CD4-positive, alpha-beta T cell treated with Interleukin-21 for 1 hour (primary cell): ENCODE results near the gene MYL5.
"Not testable (repeated sequence)": the region's sequence is repeated elsewhere in the genome, so short reads cannot be mapped to it uniquely, and the experiment has no call there.

Experiments used
- DNase-seq: peaks from one replicate; pipeline ENCODE4 v3.0.0-alpha.2; 2020

The MYL5 gene

DNA sequence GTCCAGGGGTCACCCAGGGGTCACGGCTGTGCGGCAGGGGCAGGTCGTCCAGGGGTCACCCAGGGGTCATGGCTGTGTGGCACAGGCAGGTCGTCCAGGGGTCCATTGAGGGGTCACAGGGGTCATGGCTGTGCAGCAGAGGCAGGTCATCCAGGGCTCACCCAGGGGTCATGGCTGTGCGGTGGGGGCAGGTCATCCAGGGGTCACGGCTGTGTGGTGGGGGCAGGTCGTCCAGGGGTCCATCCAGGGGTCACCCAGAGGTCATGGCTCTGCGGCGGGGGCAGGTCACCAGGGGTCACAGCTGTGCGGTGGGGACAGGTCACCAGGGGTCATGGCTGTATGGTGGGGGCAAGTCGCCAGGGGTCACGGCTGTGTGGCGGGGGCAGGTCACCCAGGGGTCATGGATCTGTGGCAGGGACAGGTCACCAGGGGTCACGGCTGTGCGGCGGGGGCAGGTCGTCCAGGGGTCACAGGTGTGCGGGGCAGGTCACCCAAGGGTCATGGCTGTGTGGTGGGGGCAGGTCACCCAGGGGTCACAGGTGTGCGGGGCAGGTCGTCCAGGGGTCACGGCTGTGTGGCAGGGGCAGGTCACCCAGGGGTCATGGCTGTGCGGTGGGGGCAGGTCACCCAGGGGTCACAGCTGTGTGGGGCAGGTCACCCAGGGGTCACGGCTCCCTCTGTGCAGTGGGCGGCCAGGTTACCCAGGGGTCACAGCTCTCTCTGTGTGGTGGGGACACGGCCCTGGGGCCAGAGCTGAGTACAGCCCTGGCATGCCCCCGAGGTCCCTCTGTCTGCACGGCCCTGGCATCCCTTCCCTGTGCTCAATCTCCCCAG, 16.3 kb upstream of the MYL5 start:
- no peak for DNase-seq

DNA sequence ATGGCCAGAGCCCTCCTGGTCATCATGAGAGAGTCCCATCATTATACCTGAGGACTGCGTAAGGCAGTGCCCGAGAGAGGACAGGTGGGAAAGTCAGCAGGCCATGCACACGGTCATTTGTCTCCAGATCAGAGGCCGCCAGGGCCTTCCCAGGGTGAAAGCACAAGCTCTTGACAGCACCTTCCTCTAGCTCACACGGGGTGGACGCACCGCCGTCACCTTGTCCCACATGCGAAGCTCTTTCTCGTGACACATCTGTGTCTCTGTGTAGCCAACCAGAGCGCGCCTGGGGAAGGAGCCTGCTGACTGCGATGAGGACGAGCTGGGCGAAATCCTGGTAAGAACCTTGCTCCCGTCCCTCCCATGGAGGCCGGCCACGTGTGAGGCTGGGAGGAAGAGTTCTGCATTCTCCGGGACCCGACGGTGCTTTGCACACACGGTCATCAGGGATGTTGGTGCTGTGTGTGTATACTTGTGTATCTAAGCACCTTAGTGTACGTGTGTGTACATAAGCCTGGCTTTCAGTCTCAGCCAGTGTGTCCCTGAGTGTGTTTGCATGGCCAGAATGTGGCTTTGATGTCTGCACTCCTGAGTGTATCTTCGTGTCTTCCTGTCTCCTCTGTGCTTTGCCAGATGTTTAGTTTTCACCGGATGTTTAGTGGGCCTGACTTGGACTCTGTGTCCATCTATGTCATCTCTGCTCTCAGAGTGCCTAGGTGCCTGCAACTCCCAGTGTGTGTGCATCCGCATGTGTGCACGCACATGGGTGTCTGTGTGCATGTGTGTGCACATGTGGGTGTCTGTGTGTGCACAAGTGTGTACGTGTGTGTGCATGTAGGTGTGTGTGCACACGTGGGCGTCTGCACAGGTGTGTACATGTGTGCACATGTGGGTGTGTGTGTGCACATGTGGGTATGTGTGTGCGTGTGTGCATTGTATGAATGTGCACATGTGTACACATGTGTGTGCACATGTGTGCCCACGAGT, 15.4 kb upstream of the MYL5 start:
- DNase-seq = no peak

DNA sequence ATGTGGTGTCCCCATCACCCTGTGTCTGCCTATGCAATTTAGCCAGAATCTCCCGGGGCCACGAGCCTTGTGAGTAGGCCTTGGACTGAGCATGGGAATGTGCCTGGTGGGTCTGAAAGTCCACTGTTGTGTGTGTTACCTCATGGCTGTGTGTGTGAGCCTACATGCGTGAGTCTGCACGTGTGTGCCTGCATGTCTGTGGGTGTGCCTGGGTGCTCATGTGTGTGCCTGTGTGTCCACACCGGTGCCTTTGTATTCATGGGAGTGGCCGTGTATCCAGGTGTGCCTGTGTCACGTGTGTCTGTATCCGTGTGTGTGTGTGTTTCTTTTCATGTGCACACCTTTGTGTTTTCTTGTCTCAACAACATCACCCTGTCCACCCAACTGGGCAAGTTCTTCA, 14.5 kb upstream of the MYL5 start:
- DNase-seq = no peak

DNA sequence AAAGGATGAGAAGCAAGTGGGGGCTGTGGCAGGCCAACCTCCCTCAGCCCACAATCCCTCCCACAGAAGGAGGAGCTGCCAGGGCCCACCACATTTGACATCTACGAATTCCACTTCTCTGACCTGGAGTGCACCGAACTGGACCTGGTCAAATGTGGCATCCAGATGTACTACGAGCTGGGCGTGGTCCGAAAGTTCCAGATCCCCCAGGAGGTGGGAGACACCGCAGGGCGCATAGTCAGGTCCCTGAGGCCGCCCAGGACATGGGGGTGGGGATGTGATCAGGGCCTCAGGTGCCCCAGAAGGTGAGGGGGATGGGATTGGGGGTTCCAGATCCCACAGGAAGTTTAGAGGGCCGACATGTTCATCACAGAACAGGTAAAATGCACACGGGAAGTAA, 13.9 kb upstream of the MYL5 start:
- no peak for DNase-seq

DNA sequence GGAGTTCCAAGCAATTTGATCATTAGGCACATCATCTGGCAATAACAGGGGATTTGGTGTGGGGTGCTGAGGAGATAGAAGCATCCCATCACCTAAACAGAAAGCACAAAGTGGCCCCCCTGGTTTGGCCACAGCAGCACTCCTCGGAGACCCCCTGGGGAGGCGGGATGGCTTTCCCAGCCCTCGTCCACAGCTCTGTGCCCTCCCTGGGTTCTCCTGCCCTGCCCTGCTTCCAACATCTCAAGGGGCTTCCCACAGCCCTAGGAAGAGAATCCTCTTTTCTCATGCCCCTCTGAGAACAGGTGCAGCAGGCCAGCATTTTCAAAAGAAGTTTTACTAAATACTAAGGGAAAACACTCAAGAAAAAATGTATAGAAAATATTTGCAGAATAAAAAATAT, 13.1 kb upstream of the MYL5 start:
- DNase-seq = no peak

DNA sequence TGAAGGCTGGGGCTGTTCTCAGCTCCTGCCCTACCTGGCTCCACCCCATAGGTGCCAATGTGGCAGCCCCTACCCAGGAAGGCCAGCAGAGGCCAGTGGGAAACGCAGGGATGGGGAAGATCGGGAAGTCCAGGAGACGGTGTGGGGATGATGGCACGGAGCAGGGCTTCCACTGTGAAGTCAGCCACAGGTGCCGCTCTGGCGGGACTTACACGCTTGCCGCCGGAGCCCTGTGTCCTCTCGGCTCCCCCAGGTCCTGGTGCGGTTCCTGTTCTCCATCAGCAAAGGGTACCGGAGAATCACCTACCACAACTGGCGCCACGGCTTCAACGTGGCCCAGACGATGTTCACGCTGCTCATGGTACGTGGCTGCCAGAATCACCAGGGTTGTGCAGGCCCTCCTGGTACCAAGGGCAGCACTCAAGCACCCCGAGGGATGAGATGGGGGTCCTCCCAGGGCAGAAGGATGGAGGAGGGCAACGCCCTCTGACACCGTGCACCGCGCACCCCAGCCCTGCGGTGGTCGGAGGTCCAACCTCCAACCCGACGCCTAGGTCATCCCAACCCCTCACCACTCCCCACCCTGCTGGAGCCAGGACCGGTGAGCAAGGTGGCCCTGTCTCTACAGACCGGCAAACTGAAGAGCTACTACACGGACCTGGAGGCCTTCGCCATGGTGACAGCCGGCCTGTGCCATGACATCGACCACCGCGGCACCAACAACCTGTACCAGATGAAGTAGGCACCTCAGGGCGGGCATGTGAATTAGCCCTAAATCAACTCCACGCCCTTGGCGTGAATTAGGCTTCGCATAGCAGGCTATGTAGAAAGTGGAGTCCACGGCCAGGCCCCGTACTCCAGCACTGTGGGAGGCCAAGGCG, 12.2 kb upstream of the MYL5 start:
- no peak for DNase-seq

DNA sequence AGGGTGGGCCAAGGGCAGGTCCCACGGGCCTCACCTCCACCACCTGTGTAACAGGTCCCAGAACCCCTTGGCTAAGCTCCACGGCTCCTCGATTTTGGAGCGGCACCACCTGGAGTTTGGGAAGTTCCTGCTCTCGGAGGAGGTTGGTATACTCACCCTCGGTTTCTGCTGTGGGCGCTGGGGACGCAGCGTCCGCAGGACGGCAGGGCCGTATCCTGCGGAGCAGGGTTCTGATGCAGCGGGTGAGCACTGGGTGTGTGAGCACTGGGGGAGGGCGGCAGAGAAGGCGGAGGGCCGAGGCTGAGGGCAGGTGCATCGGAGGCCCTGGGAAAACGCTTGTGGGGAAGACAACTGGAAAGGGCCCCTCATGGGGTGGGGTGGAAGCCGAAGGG, 11.3 kb upstream of the MYL5 start:
- no peak for DNase-seq

DNA sequence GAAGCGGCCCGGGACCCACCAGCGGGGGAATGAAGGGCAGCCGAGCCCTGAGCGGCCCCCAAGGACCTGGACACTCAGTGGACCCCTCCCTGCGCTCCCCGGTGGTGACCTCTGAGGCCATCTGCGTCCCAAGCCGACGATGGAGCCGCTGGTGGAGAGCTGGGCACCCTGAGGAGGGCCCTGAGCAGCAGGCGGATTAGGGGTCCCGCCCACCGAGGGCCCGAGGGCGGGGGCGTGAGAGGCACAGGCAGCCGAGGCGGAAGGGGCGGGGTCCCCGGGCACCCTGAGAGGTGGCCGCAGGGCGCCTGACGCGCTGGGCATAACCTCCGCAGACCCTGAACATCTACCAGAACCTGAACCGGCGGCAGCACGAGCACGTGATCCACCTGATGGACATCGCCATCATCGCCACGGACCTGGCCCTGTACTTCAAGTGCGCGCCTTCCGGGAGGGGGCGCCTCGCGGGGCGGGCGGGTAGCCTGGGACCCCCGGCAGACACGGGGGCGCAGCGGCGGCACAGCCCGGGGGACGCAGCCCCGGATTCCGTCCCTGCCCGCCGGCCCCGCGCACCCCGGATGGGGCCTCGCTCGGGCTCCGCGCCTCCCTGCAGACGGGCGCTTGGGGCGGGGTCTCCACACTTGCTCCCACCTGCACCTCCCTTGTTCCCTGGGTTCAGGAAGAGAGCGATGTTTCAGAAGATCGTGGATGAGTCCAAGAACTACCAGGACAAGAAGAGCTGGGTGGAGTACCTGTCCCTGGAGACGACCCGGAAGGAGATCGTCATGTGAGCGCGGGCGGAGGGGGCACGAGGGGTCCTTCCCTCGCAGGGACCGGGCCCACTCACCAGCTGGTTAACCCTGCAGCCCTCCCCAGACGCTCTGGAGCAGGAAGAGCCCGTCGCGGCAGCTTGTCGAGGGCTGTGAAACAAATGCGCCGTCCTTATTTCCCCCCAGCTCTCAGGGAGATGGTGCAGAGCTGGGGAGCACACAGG, 10.6 kb upstream of the MYL5 start:
- peak; percentile 80 for DNase-seq

DNA sequence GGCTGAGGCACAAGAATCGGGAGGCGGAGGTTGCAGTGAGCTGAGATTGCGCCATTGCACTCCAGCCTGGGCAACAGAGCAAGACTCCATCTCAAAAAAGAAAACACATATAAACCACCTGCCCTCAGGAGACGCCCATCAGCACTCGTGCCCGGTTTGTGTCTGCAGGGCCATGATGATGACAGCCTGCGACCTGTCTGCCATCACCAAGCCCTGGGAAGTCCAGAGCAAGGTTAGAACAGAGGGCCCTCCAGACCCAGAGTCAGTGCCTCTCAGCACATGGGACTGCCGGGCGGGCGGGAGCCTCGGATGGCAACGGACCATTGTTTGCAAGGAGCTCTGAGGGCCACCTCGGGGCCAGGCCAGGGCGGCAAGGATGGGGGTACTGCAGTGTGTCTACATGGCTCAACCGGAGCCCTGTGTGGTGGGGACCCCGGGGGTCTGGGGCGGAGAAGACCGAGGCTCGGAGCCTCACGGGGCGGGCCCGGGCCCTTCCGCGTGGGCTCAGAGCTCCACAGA, 9.6 kb upstream of the MYL5 start:
- DNase-seq = no peak

DNA sequence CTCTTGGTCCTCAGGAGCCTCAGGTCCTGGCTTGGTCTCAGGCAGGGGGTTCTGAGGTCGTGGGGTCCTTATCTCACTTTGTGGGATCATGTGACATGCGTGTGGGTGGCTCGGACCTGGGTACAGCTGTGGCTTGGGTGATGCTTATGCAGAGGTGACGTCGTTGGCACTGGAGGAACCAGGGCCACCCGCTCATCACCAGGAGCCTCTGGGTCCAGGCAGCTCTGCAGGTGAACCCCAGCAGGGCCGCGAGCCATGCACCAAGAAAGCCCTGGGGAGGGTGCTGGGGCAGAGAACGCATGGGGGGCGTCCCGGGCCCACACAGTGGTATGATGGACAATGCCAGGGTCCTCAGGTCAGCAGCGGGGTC, 9.0 kb upstream of the MYL5 start:
- no peak for DNase-seq

DNA sequence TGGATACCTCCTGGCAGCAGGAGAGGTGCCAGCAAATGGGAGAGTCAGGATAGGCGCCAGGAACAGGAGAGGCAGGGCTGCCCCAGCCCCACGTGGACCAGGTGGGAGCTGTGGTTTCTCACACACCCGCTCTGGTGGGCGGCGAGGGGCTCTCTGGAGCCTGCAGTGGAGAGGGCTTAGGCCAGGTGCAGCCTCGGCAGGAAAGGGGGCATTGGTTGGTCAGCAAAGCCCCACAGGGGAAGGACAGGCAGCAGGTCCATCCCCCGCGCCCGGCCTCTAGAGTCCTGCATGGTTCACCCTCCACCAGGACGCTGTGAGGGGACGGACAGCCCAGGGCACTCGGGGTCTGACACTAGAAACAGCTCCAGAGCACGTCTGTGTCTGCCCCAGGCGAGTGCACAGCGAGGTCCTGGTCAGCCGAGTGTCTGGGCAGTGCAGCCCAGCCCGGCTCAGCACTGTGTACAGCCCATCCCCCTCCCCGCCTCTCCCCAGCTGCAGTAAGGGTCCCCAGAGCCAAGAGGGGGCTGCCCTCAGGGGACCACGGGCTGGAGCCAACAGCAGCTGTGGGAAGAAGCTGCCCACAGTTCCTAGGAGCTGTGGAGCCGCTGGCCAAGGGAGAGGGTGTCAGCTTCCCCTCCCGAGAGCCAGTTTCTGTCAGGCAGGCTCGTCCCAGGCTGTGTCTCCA, 8.4 kb upstream of the MYL5 start:
- no peak for DNase-seq

DNA sequence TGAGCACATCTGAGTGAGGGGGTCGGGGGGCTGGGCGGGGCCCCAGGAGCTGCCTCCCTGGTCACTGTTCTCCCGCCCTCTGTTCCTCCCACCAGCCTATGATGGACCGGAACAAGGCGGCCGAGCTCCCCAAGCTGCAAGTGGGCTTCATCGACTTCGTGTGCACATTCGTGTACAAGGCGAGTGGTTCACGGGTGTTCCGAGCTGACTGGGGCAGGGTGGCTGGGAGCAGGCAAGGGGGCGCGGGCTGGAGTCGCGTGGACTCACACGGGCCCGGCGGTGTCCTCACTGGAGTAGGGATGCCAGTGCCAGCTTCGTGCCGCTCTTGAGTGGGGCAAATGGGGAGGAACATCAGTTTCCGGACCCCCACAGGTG, 7.9 kb upstream of the MYL5 start:
- no peak for DNase-seq

DNA sequence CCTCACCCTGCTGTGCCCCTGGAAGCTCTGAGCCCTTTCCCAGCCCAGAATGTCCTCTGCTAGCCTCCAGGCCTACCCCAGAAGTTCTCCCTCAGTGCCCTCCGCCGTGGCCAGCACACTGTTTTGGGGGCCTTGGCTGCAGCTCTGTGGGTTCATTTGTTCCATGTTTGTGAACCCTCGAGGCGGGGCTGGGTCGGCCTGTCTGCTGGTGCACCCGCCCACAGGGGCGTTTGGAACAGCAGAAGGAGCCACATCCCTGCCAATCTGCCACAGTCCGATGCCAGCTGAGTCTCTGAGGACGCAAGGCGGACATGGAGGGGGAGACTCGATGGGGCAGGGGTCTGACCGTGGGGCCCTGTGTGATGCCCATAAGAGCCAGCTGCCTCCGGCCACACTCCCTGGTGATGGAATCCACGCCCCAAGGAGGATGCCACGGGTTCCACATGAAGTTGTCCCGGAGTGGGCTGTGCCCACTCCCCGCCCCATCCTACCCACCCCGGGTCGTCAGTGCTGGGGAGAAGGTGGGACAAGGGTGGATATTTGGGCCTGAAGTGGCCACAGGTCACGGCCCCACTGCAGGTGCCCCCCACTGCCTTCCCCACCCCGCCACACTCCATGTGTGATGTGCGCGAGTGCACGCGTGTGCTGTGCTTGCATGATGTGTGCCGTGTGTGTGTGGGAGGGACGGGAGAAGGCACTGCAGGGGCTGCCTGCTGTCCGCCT, 7.4 kb upstream of the MYL5 start:
- no peak for DNase-seq

DNA sequence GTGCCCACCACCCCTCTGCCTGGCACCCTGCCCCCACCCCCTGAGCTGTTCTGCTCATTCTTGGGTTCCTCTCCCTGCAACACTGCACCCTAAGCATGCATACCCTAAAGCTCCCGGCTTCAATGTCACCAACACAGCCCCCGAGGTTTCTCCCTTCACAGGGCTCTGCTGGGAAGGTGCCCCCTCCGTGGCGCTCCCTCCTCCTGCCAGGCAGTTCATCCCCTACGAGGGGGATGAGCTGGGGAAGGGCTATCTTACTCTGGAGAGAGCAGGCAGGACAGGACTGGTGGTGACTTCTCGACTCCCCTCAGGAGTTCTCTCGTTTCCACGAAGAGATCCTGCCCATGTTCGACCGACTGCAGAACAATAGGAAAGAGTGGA, 6.8 kb upstream of the MYL5 start:
- no peak for DNase-seq

DNA sequence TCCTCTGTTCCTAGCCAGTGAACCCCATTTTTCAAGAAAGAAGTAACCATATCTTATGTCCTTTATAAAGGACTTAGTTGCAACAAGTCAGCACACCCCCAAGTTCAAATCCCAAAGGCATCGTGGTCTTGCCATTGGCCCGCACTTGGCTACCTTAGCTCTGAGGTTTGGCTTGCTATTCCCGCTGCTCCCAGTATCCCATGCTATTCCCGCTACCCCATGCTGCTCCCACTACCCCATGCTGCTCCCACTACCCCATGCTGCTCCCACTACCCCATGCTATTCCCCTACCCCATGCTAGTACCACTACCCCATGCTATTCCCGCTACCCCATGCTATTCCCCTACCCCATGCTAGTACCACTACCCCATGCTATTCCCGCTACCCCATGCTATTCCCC, 6.1 kb upstream of the MYL5 start:
- DNase-seq = not testable (repeated sequence)

DNA sequence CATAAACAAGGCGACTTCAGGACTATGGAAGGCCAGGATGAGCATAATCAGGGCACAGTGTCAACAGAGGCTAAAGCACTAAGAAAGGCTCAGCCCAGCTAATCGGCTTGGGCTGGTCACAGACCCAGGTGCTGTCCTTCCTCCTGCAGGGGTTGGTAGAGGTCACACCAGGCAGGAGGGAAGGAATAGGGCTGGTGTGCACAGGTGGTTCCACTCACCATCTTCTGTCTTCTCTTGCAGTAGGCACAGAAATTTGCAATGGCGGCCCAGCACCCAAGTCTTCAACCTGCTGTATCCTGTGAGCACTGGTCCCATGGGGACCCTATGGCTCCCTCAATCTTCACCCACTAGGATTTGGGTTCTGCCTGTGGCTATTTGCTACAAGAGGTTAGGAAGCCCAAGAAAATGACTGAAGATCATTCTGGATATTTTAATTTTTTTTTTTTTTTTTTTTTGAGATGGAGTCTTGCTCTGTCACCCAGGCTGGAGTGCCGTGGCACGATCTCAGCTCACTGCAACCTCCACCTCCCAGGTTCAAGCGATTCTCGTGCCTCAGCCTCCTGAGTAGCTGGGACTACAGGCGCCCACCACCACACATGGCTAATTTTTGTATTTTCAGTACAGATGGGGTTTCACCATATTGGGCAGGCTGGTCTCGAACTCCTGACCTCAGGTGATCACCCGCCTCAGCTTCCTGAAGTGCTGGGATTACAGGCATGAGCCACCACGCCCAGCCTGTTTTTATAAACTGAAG, 4.4 kb upstream of the MYL5 start:
- not testable (repeated sequence) for DNase-seq

DNA sequence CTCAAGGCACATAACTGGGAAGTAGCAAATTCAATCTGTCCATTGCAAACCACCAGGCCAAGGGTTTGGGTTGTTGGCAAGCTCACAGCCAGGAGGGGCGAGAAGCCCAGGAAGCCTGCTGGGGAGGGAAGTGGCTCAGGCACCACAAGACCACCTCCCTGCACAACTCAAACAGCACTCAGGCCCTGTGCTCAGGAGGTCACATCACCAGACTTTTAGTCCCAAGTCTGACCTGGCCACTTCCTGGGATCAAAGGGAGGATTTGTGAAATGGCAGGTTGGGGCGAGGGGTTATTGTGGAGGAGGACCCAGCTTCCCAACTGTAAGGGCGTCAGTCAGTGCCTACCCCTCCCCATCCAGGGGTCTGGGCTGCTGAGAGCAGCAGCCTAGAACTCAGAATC, 2.6 kb upstream of the MYL5 start:
- no peak for DNase-seq

DNA sequence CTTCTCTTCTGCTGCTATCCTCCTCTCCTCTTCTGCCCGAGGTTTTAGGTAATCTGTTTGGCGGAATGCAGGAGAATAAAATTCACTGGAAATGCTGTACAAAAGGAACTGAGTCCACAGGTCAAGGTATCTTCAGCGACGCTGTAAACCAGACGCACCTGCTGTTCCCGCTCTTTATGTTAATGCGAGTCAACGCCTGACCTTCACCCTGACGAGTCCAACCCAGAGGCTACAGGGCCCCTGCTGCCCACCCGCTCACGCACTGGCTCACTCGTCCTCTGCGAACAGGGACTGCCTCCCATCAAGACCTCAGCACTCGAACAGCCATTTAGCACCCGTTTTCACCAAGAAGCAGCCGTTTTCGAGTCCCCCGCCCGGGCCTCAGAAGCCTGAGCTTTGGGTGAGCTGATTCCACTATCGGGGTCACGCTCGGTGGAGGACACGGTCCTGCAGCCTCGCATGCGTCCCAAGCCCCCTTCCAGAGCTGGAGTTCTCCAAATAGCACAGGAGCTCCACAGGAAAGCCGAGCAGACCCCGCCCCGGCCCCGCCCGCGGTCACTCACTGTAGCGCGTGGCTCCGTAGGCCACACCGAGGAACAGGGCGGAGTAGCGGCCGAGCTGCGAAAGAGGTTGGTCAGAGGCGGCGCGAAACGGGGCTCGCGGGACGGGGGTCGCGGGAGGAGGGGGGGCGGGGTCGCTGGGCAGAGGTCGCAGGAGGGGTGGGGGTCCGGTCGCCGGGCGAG, 822 bp upstream of the MYL5 start:
- DNase-seq = no peak
